HPDE6-E6E7 (cell line): Measurements from ENCODE around the gene DNMT3B.
A peak's percentile ranks its signal among the peaks of the same experiment; 100 is the strongest.
"Not testable (repeated sequence)": the region's sequence is repeated elsewhere in the genome, so short reads cannot be mapped to it uniquely, and the experiment has no call there.

Source experiments
- DNase-seq: peaks from one replicate; pipeline ENCODE4 v3.0.0; 2011; ENCODE audit warnings: missing footprints; ENCODE audit errors: extremely low spot score

DNMT3B gene

DNA sequence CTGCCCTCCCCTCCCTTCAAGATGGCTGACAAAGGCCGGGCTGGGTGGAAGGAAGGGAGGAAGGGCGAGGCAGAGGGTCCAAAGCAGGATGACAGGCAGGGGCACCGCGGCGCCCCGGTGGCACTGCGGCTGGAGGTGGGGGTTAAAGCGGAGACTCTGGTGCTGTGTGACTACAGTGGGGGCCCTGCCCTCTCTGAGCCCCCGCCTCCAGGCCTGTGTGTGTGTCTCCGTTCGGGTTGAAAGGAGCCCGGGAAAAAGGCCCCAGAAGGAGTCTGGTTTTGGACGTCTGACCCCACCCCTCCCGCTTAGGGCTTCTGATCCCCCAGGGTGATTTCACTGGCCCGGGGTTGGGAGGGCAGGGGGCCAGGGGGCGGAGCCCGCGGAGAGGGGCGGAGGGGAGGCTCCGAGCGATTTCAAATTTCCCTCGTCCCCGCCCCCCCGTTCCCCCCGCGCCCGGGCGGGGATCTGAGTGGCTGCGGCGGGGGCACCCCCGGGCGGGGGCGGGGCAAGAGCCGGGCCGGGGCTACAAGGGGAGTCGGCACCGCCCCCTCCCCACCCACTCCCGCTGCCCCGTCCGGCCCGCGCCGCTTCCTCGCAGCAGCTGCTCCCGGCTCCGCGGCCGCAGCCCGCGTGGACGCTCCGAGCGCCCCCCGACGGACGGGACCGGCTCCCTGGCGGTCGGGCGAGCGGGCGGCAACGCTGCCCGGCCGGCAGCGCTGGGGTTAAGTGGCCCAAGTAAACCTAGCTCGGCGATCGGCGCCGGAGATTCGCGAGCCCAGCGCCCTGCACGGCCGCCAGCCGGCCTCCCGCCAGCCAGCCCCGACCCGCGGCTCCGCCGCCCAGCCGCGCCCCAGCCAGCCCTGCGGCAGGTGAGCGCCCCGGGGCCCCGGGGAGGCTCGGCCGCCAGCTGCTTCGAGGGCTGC, at the start of gene DNMT3B:
Gene DNMT3B, plus strand, starts transcription at position 555 of the 923 bp plus-strand sequence. CDS start 17,939 bp downstream, outside the sequence.
- DNase-seq: no peak

- DNase-seq: no peak
These were observed 43.3 kb upstream of the DNMT3B start for GRCh38 chr20:32718749-32719348.

GRCh38 chr20:32727683-32728082, 34.5 kb upstream of the DNMT3B start:
- no peak for DNase-seq

DNA sequence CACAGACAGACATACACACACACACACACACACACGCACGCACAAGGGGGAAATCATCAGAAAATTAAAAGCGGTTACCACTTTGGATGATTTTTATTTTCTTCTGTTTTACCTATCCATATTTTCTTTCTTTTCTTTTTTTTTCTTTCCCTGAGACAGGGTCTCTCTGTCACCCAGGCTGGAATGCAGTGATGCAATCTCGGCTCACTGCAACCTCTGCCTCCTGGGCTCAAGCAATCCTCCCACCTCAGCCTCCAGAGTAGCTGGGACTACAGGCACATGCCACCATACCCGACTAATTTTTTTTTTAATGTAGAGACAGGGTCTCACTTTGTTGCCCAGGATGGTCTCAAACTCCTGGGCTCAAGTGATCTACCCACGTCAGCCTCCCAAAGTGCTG, 33.8 kb upstream of the DNMT3B start:
- DNase-seq: not testable (repeated sequence)

- DNase-seq: not testable (repeated sequence)
These were observed 32.9 kb upstream of the DNMT3B start for GRCh38 chr20:32729334-32729733.

DNA sequence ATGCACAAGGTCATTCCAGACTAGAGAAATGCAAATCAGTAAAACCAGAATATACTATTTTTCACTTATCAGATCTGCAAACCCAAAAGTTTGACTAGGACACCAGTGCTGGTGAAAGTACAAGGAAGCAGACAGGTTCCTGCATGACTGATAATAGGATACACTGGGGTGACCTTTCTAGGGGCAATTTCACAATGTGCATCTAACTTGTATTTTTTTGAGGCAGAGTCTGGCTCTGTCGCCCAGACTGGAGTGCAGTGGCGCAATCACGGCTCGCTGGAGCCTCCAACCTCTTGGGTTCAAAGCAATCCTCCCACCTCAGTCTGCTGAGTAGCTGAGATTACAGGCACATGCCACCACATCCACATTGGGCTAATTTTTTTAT, 30.3 kb upstream of the DNMT3B start:
- DNase-seq: peak; percentile 55

GRCh38 chr20:32737371-32738223, 24.6 kb upstream of the DNMT3B start:
- DNase-seq: no peak

DNA sequence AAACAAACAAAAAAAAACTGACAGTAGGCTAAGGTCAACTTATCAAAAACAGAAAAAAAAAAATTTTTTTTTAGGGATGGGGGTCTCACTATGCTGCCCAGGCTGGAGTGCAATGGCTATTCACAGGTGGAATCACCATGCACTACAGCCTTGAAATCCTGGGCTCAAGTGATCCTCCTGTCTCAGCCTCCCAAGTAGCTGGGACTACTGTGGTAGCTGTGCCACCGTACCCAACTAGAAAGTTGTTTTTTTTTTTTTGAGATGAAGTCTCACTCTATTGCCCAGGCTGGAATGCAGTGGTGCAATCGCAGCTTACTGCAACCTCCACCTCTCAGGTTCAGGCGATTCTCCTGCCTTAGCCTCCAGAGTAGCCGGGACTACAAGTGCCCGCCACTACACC, 21.0 kb upstream of the DNMT3B start:
- DNase-seq: no peak

GRCh38 chr20:32742322-32743236, 19.6 kb upstream of the DNMT3B start:
- DNase-seq: no peak

DNA sequence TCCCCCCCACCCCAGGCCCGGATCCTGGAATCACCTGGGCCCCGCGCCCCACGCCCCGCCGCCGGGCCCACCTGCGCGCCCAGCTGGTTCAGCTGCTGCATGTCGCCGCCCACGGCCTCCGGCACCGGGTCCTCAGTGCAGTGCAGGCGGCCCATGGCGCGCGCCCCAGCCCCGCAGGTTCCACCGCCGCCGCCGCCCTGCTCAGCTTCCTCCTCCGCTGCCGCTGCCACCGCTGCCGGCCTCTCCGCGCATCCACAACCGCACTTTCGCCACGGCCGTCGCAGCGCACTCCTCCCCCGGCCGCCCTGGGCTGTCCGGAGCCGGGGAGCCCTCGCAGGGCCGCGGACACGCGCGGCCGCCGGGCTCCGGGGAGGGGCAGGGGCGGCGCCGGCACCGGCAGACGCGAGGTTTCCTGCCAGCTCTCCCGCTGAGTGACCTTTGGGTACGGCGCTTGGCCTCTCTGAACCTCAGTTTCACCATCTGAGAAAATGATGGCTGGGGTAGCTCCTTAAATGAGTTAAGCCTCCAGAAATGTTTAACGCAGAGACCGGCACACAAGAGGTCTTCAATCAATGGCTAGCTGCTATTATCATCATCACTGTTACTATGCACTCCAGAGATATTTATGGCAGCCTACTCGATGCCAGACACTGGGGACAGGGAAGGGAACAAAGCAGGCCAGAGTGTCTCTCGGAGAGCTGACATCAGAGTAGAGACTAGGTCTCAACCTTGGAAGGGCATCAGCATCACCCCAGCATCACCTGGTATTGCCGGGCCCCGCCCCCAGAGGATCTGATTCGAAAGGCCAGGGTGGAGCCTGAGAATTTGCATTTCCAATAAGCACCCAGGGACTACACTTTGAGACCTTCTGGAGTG, 18.7 kb upstream of the DNMT3B start, which contains the start of gene COMMD7:
Gene COMMD7, minus strand, starts transcription at position 231 of the 876 bp plus-strand sequence. Its CDS starts 76 bp downstream, at position 155.
- no peak for DNase-seq

- no peak for DNase-seq
These were observed 12.1 kb upstream of the DNMT3B start for GRCh38 chr20:32749914-32750637.

DNA sequence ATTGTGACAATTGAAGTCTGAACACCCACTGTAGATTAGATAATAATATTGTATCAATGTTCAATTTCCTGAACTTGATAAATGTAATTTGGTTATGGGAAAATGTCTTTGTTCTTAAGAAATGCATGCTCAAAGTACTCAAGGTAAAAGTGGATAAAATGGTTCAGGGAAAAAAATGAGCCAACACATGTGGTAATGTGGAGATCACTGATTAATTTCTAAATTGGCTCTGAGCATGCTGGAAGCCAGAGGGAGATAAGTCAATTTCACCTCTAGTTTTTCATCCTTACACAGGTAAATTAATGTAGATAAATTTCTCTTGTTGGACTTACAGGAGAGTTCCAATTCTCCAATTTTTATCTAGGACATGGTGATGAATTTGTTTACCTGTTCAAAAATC, 10.9 kb upstream of the DNMT3B start:
- no peak for DNase-seq

GRCh38 chr20:32751702-32752457, 10.3 kb upstream of the DNMT3B start:
- no peak for DNase-seq

DNA sequence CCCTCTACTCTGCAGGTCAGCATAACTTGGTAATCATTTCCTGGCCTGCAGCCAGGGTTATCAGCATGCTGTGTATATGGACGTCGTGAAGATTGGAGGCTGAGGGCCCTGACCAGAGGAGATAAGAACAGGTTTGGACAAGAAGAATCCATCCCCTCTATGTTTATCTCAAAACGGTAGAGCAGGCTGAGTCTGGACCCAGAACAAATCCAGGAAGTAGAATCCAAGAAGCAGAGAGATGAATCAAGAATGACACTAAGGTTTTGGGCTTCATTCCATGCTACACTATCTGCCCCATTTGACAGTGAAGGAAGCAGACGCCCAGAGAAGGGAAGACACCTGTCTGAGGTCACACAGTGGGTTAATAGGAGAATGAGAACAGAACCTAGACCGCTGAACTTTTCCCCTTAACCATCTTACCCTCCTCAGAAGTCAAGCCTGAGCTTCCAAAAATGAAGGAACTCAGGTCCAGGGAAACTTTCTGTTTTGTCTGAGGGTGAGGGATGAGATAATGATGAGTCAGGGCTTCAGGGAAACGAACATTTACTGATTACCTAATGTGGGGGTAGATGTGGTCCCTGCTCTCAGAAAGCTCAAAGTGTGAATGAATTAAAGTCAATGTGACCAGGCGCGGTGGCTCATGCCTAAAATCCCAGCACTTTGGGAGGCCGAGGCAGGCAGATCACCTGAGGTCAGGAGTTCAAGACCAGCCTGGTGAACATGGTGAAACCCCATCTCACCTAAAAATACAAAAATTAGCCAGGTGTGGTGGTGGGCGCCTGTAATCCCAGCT, 9.5 kb upstream of the DNMT3B start:
- DNase-seq: no peak

DNA sequence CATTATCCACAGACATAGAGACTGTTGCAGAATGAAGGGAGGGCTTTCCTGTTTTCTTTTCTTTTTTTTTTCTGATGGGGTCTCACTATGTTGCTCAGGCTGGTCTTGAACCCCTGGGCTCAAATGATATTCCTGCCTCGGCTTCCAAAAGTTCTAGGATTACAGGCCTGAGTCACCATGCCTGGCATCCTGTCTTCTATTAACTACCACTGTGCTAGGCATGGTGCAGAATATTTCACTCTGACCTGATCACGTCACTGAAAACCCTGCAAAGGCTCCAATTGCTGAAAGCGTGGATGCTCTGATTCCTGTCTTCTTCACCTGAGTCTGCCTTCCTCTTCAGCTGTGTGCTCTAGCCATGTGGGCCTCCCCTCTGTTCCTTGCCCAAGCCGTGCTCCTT, 8.5 kb upstream of the DNMT3B start:
- no peak for DNase-seq

- no peak for DNase-seq
These were observed 6.0 kb upstream of the DNMT3B start for GRCh38 chr20:32756156-32756555.

- DNase-seq: no peak
These were observed 761 bp upstream of the DNMT3B start for GRCh38 chr20:32761417-32761830.

GRCh38 chr20:32762754-32763201, 593 bp downstream of the DNMT3B start:
- DNase-seq: no peak
